Measurements from ENCODE around the gene EXOC6B.

DNA sequence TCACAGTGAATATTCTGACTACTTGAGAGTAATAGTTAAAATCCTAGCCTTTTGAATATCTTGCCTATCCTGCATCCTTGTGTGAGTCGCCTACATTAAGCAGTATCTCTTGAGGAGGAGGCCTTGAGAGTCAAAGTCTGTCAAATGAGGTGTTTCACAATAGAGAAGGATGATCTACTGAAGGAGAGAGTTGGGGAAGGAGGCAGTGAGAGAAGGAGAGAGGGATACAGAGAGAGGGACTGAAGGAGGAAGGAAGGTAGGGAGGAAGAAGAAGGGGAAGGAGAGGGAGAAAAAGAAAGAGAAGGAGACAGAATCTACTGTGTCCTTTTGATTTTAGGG is 554.6 kb downstream of the EXOC6B start:
- TF ChIP-seq, protein P1, sequence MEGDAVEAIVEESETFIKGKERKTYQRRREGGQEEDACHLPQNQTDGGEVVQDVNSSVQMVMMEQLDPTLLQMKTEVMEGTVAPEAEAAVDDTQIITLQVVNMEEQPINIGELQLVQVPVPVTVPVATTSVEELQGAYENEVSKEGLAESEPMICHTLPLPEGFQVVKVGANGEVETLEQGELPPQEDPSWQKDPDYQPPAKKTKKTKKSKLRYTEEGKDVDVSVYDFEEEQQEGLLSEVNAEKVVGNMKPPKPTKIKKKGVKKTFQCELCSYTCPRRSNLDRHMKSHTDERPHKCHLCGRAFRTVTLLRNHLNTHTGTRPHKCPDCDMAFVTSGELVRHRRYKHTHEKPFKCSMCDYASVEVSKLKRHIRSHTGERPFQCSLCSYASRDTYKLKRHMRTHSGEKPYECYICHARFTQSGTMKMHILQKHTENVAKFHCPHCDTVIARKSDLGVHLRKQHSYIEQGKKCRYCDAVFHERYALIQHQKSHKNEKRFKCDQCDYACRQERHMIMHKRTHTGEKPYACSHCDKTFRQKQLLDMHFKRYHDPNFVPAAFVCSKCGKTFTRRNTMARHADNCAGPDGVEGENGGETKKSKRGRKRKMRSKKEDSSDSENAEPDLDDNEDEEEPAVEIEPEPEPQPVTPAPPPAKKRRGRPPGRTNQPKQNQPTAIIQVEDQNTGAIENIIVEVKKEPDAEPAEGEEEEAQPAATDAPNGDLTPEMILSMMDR (IDR thresholded peaks at IDR 0.05): no peak
- TF ChIP-seq POLR2A (IDR thresholded peaks at IDR 0.05): no peak
